ENCODE results near the gene NPY. TPM values are rescaled to one million over a fixed set of nuclear protein-coding genes. Genes with fewer than 3 reads are reported as not detected.
A peak's percentile ranks its signal among the peaks of the same experiment; 100 is the strongest.

Gene NPY
- total RNA-seq, 1 donor from 2014 or later, result 0.57 TPM

- H3K9ac ChIP-seq (ENCODE audit: low read length), result no peak overlapping the region
- Mint-ChIP-seq H3K9me3 (ENCODE audit: unreplicated experiment) (peaks cover 2% of the 10 kb centered on the region), H3K36me3 (ENCODE audit: low read depth, unreplicated experiment) (no peaks in the 10 kb centered on the region), H3K4me3 (ENCODE audit: unreplicated experiment) (no peak overlapping the region), H3K27ac (ENCODE audit: unreplicated experiment) (peak overlapping the region; percentile 8), H3K27me3 (ENCODE audit: low read depth, unreplicated experiment) (peaks cover 9% of the 10 kb centered on the region), H3K4me1 (ENCODE audit: low read depth, unreplicated experiment) (peaks cover 3% of the 10 kb centered on the region)
- FAIRE-seq (no peak), DNase-seq (ENCODE audit: low read depth) (no peak)
- H3K9me3 ChIP-seq (ENCODE audit: insufficient read depth, low read depth, low read length), result no peaks in the 10 kb centered on the region
- no peak overlapping the region for H3K27ac ChIP-seq (ENCODE audit: low read depth, low read length)
- TF ChIP-seq CTCF (IDR thresholded peaks at IDR 0.05; ENCODE audit: insufficient read depth, low read depth, low read length) (no peak), EZH2 (IDR thresholded peaks at IDR 0.05; ENCODE audit: insufficient read depth, low read length) (no peak)
- H3K36me3 ChIP-seq (ENCODE audit: insufficient read depth, low read length), result no peaks in the 10 kb centered on the region
- H3K4me1 ChIP-seq (ENCODE audit: insufficient read depth, low read length), result no peaks in the 10 kb centered on the region
- no peak overlapping the region for H3K4me3 ChIP-seq (ENCODE audit: insufficient read depth, low read depth, low read length)
- no peaks in the 10 kb centered on the region for H3K79me2 ChIP-seq (ENCODE audit: insufficient read depth, low read length)
- no peak overlapping the region for H3K4me2 ChIP-seq (ENCODE audit: low read length)
- H3K27me3 ChIP-seq (ENCODE audit: insufficient read depth, low read length), result peaks cover 5% of the 10 kb centered on the region
- no peaks in the 10 kb centered on the region for H4K20me1 ChIP-seq (ENCODE audit: insufficient read depth, low read length)
- H2AFZ ChIP-seq (ENCODE audit: low read depth, low read length), result no peak overlapping the region
Measured at GRCh38 chr7:24336461-24336860, 52.5 kb downstream of the NPY start.

GRCh38 chr7:24337180-24337579 is 53.2 kb downstream of the NPY start:
- Mint-ChIP-seq H3K4me1 (ENCODE audit: low read depth, unreplicated experiment) (peaks cover 3% of the 10 kb centered on the region), H3K4me3 (ENCODE audit: unreplicated experiment) (no peak overlapping the region), H3K27ac (ENCODE audit: unreplicated experiment) (no peak overlapping the region), H3K9me3 (ENCODE audit: unreplicated experiment) (peaks cover 2% of the 10 kb centered on the region), H3K27me3 (ENCODE audit: low read depth, unreplicated experiment) (peaks cover 9% of the 10 kb centered on the region), H3K36me3 (ENCODE audit: low read depth, unreplicated experiment) (no peaks in the 10 kb centered on the region)
- no peaks in the 10 kb centered on the region for H3K36me3 ChIP-seq (ENCODE audit: insufficient read depth, low read length)
- no peak for DNase-seq (ENCODE audit: low read depth)
- H4K20me1 ChIP-seq (ENCODE audit: insufficient read depth, low read length), result no peaks in the 10 kb centered on the region
- H2AFZ ChIP-seq (ENCODE audit: low read depth, low read length), result peak overlapping the region; percentile 30
- no peaks in the 10 kb centered on the region for H3K4me1 ChIP-seq (ENCODE audit: insufficient read depth, low read length)
- no peak overlapping the region for H3K9ac ChIP-seq (ENCODE audit: low read length)
- peaks cover 5% of the 10 kb centered on the region for H3K27me3 ChIP-seq (ENCODE audit: insufficient read depth, low read length)
- TF ChIP-seq CTCF (IDR thresholded peaks at IDR 0.05; ENCODE audit: insufficient read depth, low read depth, low read length) (no peak), EZH2 (IDR thresholded peaks at IDR 0.05; ENCODE audit: insufficient read depth, low read length) (no peak)
- no peak overlapping the region for H3K27ac ChIP-seq (ENCODE audit: low read depth, low read length)
- H3K4me2 ChIP-seq (ENCODE audit: low read length), result no peak overlapping the region
- FAIRE-seq, result no peak
- H3K4me3 ChIP-seq (ENCODE audit: insufficient read depth, low read depth, low read length), result no peak overlapping the region
- no peaks in the 10 kb centered on the region for H3K9me3 ChIP-seq (ENCODE audit: insufficient read depth, low read depth, low read length)
- H3K79me2 ChIP-seq (ENCODE audit: insufficient read depth, low read length), result no peaks in the 10 kb centered on the region

GRCh38 chr7:24339575-24339974 is 55.6 kb downstream of the NPY start:
- H3K4me1 Mint-ChIP-seq (ENCODE audit: low read depth, unreplicated experiment), result peaks cover 3% of the 10 kb centered on the region
- no peak overlapping the region for H3K27ac Mint-ChIP-seq (ENCODE audit: unreplicated experiment)
- peaks cover 2% of the 10 kb centered on the region for H3K9me3 Mint-ChIP-seq (ENCODE audit: unreplicated experiment)
- Histone ChIP-seq H3K79me2 (ENCODE audit: insufficient read depth, low read length) (no peaks in the 10 kb centered on the region), H3K27me3 (ENCODE audit: insufficient read depth, low read length) (peaks cover 5% of the 10 kb centered on the region), H3K9me3 (ENCODE audit: insufficient read depth, low read depth, low read length) (no peaks in the 10 kb centered on the region), H3K4me1 (ENCODE audit: insufficient read depth, low read length) (no peaks in the 10 kb centered on the region), H3K4me3 (ENCODE audit: insufficient read depth, low read depth, low read length) (no peak overlapping the region), H3K4me2 (ENCODE audit: low read length) (no peak overlapping the region), H4K20me1 (ENCODE audit: insufficient read depth, low read length) (no peaks in the 10 kb centered on the region), H2AFZ (ENCODE audit: low read depth, low read length) (no peak overlapping the region), H3K36me3 (ENCODE audit: insufficient read depth, low read length) (no peaks in the 10 kb centered on the region), H3K27ac (ENCODE audit: low read depth, low read length) (no peak overlapping the region), H3K9ac (ENCODE audit: low read length) (no peak overlapping the region)
- TF ChIP-seq EZH2 (IDR thresholded peaks at IDR 0.05; ENCODE audit: insufficient read depth, low read length), result no peak
- no peak for TF ChIP-seq CTCF (IDR thresholded peaks at IDR 0.05; ENCODE audit: insufficient read depth, low read depth, low read length)
- H3K27me3 Mint-ChIP-seq (ENCODE audit: low read depth, unreplicated experiment), result peaks cover 9% of the 10 kb centered on the region
- DNase-seq (ENCODE audit: low read depth), result no peak
- H3K4me3 Mint-ChIP-seq (ENCODE audit: unreplicated experiment), result no peak overlapping the region
- FAIRE-seq, result no peak
- no peaks in the 10 kb centered on the region for H3K36me3 Mint-ChIP-seq (ENCODE audit: low read depth, unreplicated experiment)

All from astrocyte (in vitro differentiated cells and primary cell).